ENCODE results near the gene PNPLA8.
"Not testable (repeated sequence)": the region's sequence is repeated elsewhere in the genome, so short reads cannot be mapped to it uniquely, and the experiment has no call there.

The PNPLA8 gene, protein sequence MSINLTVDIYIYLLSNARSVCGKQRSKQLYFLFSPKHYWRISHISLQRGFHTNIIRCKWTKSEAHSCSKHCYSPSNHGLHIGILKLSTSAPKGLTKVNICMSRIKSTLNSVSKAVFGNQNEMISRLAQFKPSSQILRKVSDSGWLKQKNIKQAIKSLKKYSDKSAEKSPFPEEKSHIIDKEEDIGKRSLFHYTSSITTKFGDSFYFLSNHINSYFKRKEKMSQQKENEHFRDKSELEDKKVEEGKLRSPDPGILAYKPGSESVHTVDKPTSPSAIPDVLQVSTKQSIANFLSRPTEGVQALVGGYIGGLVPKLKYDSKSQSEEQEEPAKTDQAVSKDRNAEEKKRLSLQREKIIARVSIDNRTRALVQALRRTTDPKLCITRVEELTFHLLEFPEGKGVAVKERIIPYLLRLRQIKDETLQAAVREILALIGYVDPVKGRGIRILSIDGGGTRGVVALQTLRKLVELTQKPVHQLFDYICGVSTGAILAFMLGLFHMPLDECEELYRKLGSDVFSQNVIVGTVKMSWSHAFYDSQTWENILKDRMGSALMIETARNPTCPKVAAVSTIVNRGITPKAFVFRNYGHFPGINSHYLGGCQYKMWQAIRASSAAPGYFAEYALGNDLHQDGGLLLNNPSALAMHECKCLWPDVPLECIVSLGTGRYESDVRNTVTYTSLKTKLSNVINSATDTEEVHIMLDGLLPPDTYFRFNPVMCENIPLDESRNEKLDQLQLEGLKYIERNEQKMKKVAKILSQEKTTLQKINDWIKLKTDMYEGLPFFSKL

GRCh38 chr7:108525985-108526767 lies at the start of gene PNPLA8:
Gene PNPLA8, minus strand, starts transcription at chr7:108526135. Its CDS starts 10,644 bp downstream, at chr7:108515491.
- peak; percentile 97 for DNase-seq

GRCh38 chr7:108575156-108575555 lies 49.2 kb upstream of the PNPLA8 start:
- no peak for DNase-seq

DNA sequence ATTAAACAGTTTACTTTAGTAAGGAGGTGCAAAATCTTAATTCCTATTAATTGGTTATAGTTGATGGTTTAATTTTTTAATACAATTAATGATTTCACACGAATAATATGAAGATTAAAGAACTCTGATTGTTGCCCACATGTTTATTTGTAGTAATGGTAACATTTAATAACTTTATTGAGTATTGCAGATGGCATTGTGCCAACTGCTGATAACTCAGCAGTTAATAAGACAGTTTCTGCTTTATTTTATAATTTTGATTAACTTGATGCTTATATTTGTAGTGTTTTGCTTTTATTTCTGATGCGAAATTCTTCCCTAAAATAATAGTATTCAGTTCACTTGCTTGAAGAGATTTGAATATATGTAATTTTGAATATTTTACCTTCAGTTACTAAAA lies 46.5 kb upstream of the PNPLA8 start:
- DNase-seq: no peak

GRCh38 chr7:108570146-108570755 lies 44.3 kb upstream of the PNPLA8 start:
- peak; percentile 29 for DNase-seq

DNA sequence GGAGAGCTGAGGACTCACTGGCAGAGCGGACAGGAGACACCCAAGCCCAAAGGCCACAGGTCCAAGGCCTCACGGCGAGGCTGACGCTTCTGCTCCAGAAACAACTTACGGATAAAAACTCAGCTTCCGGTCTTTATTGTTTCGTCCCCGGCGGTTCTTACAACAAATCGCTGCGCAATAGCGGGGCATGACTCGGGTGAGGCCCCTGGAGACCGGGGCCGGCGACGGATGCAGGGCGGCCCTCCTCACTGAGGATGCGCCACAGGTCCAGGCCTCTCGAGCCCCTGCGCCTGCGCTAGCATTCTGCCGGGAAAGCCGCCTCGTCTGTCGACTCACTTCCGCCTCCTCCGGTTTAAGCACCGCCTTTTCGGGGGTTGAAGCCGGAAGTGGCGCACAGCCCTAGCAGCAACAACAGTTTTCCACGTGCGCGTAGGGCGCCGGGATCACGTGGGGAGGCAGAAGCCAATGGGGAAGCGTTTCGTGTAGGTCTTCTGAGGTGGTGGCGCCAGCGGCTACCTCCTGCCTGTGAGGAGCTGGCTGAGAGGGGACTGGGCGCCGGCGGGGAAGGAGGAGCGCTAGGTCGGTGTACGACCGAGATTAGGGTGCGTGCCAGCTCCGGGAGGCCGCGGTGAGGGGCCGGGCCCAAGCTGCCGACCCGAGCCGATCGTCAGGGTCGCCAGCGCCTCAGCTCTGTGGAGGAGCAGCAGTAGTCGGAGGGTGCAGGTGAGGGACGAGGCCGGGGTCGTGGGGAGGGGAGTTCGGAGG lies 43.6 kb upstream of the PNPLA8 start, which contains the start of the genes DNAJB9 and THAP5:
DNAJB9 (plus strand) TSS at position 494 of the 765 bp plus-strand sequence. CDS start 1,853 bp downstream, outside the sequence.
THAP5 (minus strand) TSS at position 326 of the 765 bp plus-strand sequence; CDS start at position 189, 137 bp downstream.
- peak; percentile 96 for DNase-seq

DNA sequence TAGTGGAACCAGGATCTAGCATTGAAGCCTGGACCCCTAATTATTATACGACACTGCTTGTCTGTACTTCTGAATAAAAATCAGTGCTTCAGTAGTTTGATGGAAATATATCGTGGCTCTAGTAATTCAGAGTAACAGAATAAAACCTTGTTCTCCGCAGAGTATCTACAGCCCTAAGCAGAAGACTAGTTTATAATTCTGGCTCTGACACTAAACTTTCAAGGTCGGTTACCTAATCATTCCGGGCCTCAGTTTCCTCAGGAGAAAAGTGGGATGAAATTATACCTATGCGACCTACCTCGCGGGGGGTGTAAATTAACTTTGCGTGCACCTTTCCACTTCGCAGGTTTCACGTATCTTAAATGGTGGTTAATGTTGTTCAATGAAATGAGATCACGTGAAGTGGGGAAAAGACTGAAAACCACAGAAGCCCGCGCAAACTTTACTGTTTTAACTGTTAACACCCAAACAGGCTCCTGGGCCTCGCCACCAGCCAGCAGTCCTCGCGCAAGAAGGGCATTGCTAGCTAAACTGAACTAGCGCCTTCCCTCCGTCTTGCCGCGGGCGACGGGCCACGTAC lies 43.0 kb upstream of the PNPLA8 start:
- DNase-seq: no peak

DNA sequence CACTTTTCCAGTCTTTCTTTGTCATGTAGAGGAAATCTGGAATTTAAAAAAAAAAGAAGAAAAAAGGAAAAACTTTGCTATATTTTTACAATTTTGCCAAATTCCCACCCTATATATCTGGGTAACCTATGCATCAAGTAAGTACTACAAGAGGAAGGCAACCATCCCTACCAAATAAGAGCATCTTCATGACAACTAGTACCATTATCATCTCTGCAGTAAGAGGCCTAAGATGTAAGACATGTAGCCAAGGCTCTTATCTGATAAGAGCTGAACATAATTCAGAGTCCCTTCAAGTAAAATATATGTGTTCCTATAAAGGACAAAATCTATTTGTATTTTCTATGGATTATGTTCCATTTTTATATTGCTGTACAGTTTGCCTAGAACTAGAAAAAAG lies 40.1 kb upstream of the PNPLA8 start:
- DNase-seq: no peak

DNA sequence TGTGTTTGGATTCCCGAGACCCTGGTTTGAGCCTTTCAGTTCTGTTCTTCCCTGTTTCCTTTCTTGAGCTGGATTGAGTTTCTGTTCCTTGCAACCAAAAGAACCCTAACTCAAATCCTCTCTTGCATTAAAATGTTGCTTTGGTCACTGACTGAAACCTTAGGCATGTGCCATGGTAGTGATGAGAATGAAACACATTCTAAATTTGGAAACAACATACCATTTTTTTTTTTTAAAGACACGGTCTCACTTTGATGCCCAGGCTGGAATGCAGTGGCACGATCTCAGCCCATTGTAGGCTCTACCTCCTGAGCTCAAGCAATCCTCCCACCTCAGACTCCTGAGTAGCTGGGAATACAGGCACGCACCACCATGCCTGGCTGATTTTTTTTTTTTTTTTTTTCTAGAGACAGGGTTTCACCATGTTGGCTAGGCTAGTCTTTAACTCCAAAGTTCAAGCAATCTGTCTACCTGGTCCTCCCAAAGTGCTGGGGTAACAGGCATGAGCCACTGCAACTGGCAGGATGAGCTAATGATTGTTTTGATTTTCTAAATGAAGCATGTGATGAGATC lies 35.2 kb upstream of the PNPLA8 start:
- no peak for DNase-seq

DNA sequence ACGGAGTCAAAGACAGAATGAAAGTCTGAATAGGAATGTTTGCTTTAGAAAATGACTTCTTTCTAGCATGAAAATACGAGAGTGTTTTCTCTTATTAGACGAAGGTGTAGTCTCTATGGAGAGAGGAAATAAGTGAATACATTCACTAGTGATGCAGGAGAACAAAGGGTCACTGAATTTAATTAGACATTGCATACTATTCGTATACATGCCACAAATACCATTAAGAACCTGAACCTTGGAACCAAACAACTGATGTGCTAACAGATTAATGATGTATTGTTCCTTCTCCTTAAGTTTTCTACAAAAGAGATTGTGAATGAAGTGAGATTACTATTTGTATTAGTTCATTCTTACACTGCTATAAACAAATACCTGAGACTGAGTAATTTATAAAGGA lies 33.3 kb upstream of the PNPLA8 start:
- DNase-seq: no peak

DNA sequence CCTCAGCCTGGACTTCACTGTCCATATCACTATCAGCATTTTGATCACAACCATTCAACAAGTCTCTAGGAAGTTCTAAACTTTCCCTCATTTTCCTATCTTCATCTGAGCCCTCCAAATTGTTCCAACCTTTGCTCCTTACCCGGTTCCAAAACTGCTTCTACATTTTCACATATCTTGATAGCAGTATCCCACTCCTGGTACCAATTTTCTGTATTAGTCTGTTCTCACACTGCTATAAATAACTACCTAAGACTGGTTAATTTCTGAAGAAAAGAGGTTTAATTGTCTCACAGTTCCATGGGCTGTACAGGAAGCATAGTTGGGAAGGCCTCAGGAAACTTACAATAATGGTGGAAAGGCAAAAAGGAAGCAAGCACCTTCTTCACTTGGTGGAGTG lies 31.7 kb upstream of the PNPLA8 start:
- no peak for DNase-seq

DNA sequence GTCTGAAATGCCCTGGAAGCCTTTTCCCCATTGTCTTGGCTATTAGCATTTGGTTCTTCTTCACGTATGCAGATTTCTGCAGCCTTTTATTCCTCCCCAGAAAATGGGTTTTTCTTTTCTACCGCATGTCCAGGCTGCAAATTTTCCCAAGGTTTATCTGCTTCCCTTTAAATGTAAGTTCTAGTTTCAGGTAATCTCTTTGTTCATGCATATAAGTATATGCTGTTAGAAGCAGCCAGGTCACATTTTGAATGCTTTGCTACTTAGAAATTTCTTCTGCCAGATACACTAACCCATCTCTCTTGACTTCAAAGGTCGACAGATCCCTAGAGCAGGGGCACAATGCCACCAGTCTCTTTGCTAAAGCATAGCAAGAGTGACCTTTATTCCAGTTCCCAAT lies 31.3 kb upstream of the PNPLA8 start:
- no peak for DNase-seq

GRCh38 chr7:108556665-108557064 lies 30.7 kb upstream of the PNPLA8 start:
- not testable (repeated sequence) for DNase-seq

DNA sequence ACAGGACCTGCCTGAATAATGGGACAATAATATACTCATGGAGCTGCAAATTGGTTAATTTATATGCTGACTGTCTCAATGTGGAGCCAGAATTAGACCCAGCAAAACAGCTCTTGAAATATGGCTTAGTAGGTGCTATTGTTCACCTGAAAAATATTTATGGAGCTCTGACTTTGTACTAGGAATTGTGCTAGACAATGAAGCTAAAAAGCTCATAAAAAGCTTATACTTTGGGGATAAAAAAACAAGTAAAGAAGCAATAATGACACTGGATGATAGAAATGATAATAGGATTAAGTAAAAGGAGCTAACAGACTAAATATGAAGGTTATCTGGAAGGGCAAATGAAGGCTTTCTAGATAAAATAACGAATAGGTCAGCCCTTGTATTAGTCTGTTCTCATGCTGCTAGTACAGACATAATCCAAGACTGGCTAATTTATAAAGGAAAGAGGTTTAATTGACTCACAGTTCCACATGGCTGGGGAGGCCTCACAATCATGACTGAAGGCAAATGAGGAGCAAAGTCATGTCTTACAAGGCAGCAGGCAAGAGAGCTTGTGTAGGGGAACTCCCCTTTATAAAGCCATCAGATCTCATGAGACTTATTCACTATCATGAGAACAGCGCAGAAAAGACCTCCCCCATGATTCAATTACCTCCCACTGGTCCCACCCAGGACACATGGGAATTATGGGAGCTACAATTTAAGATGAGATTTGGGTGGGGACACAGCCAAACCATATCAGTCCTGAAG lies 22.4 kb upstream of the PNPLA8 start:
- DNase-seq: not testable (repeated sequence)

GRCh38 chr7:108541478-108541877 lies 15.5 kb upstream of the PNPLA8 start:
- DNase-seq: no peak

DNA sequence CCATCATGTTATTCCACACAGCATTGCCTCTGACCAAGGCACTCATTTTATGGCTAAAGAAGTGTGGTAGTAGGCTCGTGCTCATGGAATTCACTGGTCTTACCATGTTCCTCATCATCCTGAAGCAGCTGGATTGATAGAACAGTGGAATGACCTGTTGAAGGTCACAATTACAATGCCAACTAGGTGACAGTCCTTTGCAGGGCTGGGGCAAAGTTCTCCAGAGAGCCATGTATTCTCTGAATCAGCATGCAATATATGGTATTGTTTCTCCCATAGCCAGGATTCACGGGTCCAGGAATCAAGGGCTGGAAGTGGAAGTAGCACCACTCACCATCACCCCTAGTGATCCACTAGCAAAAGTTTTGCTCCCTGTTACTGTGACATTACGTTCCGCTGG lies 12.8 kb upstream of the PNPLA8 start:
- DNase-seq: not testable (repeated sequence)

GRCh38 chr7:108538236-108538635 lies 12.3 kb upstream of the PNPLA8 start:
- not testable (repeated sequence) for DNase-seq

- no peak for DNase-seq
Measured at GRCh38 chr7:108537229-108537628, 11.3 kb upstream of the PNPLA8 start.

DNA sequence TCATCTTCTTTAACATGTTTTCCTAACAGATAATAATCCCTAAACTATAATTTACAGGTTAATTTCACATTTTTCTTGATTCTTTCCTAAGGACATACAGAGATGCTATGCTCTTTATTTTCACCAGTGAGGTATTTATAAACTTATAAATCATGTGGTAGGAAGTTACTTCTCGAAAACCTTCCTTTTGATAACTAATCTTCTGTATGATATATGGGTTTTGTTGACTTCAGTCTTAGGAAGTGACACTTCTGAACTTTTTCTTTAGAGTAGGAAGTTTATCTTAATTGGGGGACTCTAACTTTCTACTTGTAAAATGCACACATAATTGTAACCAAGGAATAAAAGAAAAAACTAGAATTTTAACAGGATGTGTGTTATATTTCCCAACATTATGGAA lies 9.8 kb upstream of the PNPLA8 start:
- DNase-seq: no peak

DNA sequence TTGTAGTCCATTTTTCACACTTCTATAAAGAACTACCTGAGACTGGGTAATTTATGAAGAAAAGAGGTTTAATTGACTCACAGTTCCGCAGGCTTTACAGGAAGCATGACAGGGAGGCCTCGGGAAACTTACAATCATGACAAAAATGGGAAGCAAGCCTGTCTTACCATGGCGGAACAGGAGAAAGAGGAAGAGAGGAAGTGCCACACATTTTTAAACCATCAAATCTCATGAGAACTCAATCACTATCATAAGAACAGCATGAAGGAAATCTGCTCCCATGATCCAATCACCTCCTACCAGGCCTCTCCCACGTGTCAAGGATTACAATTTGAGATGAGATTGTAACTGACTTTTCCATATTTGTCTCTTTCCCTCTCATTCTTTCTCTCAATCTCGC lies 9.3 kb upstream of the PNPLA8 start:
- DNase-seq: no peak

DNA sequence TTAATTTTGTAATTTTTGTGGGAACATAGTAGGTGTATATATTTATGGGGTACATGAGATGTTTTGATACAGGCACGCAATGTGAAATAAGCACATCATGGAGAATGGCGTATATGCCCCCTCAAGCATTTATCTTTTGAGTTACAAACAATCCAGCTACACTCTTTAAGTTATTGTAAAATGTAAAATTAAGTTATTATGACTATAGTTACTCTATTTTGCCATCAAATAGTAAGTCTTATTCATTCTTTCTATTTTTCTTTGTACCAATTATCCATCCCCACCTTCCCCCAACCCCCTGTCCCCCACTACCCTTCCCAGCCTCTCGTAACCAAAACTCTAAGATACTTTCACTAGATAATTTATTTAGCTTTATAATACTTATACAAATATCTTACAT lies 7.8 kb upstream of the PNPLA8 start:
- no peak for DNase-seq

Measured in SHP77 treated with DMSO at 0.1 percent for 48 hours (cell line).